Ectodermal cell (in vitro differentiated cells): ENCODE measurements around the gene PLSCR5. TPM values are rescaled to one million over a fixed set of nuclear protein-coding genes. Genes with fewer than 3 reads are reported as not detected.

Source experiments
- H3K27ac ChIP-seq: 2 replicates; pipeline ENCODE4 v1.7.0; 2013; ENCODE audit warnings: mild to moderate bottlenecking, low read depth, low read length; ENCODE audit not compliant: insufficient read depth, poor library complexity, severe bottlenecking
- H3K27me3 ChIP-seq: 2 replicates; pipeline ENCODE4 v1.7.0; 2013; ENCODE audit warnings: mild to moderate bottlenecking, low read length; ENCODE audit not compliant: insufficient read depth, control insufficient read depth, poor library complexity, severe bottlenecking
- H3K36me3 ChIP-seq: one replicate; pipeline ENCODE4 v1.7.0; 2013; ENCODE audit warnings: low read length; ENCODE audit not compliant: control insufficient read depth, insufficient read depth
- H3K4me1 ChIP-seq: one replicate; pipeline ENCODE4 v1.7.0; 2013; ENCODE audit warnings: low read length; ENCODE audit not compliant: control insufficient read depth, insufficient read depth
- H3K4me3 ChIP-seq: 2 replicates; pipeline ENCODE4 v1.7.0; 2013; ENCODE audit warnings: low read depth, low read length, control low read depth; ENCODE audit not compliant: insufficient read depth
- H3K9me3 ChIP-seq: 2 replicates; pipeline ENCODE4 v1.7.0; 2013; ENCODE audit warnings: mild to moderate bottlenecking, low read length, moderate library complexity; ENCODE audit not compliant: control insufficient read depth
- WGBS, 2 experiments: methylation state at CpG; one replicate each; pipeline ENCODE4 v1.1.7; 2013; ENCODE audit warnings: missing lambda C conversion rate in 2 of 2; 5-methylcytosine and 5-hydroxymethylcytosine counted together
- polyA plus RNA-seq, 4 experiments: library from polyadenylated mRNA; stranded (reverse); fragments of 50-300 nt; gene quantifications; one replicate each; pipeline ENCODE4 v1.2.3, GENCODE V29; 2013

The PLSCR5 gene, protein sequence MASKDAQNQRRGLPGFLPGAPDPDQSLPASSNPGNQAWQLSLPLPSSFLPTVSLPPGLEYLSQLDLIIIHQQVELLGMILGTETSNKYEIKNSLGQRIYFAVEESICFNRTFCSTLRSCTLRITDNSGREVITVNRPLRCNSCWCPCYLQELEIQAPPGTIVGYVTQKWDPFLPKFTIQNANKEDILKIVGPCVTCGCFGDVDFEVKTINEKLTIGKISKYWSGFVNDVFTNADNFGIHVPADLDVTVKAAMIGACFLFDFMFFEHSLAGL
- polyA plus RNA-seq (2013, experiment 1 of 4): not detected
- not detected for polyA plus RNA-seq (2013, experiment 2 of 4)
- polyA plus RNA-seq (2013, experiment 3 of 4): not detected
- polyA plus RNA-seq (2013, experiment 4 of 4): 0.24 TPM

DNA sequence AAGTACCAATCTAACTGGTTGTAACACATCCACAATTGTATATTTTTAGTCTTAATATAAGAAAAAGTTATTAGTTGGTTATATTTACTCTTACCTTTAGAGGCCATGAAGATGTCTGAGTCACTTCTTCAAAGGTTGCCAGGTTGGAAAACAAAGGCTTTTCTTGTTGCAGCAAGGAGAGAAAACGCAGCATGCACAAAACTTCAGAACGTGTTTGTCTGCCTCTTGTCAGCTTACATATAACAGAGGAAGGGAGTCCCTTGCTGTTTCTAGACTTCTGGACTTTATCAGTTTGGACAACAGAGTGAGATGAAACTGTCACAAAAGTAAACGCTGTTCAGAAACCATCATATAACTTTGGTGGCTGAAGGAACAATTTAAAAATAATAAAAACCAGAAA is at the start of gene PLSCR5:
Gene PLSCR5 (minus strand): TSS at position 241 of the 400 bp plus-strand sequence. CDS start 134 bp downstream, at position 107.
- H3K4me1 ChIP-seq: no peaks in the 10 kb centered on the region
- H3K36me3 ChIP-seq: no peaks in the 10 kb centered on the region
- no peak within 1 kb of the TSS for H3K27ac ChIP-seq
- no peaks in the 10 kb centered on the region for H3K9me3 ChIP-seq
- no peaks in the 10 kb centered on the region for H3K27me3 ChIP-seq
- 87 to 100% methylated on average over 2 to 3 of the region's 3 CpGs for WGBS, 2 experiments
- no peak within 1 kb of the TSS for H3K4me3 ChIP-seq

DNA sequence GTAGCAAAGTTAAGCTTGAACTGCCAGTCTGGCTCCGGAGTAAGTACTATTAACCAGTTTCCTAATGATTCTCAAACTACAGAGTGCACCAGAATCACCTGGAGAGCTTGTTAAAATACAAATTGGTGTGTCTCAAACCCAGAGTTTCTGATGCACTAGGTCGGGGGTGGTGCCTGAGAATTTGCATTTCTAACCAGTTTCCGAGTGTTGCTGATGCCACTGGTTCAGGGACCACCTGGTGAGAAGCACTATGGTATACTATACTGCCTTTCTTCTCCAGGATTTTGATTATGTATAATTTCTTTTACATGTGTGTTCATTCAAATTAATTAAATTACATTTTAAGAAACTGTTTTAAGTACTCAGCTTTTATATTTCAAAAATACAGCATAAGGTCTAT is 48.8 kb upstream of the PLSCR5 start:
- H3K4me3 ChIP-seq: no peak overlapping the region
- 47 to 61% methylated on average over 3 of the region's 3 CpGs for WGBS, 2 experiments
- no peaks in the 10 kb centered on the region for H3K9me3 ChIP-seq
- H3K36me3 ChIP-seq: no peaks in the 10 kb centered on the region
- no peaks in the 10 kb centered on the region for H3K27me3 ChIP-seq
- H3K4me1 ChIP-seq: no peaks in the 10 kb centered on the region
- no peak overlapping the region for H3K27ac ChIP-seq

- no peak overlapping the region for H3K27ac ChIP-seq
- no peaks in the 10 kb centered on the region for H3K27me3 ChIP-seq
- H3K4me1 ChIP-seq: no peaks in the 10 kb centered on the region
- H3K9me3 ChIP-seq: no peaks in the 10 kb centered on the region
- H3K4me3 ChIP-seq: no peak overlapping the region
- H3K36me3 ChIP-seq: no peaks in the 10 kb centered on the region
- 92 to 100% methylated on average over 2 of the region's 2 CpGs for WGBS, 2 experiments
Measured at GRCh38 chr3:146650691-146651442, 45.7 kb upstream of the PLSCR5 start.

DNA sequence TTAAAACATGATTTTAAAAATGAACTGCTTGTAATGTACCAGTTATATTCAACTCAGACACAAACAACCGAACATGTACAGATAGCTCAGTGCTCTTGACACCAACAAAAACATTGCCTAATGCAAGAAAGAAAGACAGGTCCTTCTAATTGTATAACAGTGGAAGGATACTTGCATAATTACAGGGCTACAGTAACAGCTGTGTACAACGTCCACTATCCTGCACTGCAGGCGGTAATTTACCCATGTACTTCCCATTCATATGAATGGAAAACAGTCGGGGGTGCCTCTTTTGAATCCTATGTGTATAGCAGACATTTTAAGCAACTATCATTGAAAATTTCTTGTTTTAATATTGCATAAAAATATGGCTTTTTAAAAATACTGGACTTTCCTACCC is 41.1 kb upstream of the PLSCR5 start:
- Histone ChIP-seq H3K9me3 (no peaks in the 10 kb centered on the region), H3K27me3 (no peaks in the 10 kb centered on the region), H3K4me3 (no peak overlapping the region), H3K27ac (no peak overlapping the region), H3K36me3 (no peaks in the 10 kb centered on the region), H3K4me1 (no peaks in the 10 kb centered on the region)
- WGBS, 2 experiments: 88 to 100% methylated on average over 2 to 3 of the region's 4 CpGs

DNA sequence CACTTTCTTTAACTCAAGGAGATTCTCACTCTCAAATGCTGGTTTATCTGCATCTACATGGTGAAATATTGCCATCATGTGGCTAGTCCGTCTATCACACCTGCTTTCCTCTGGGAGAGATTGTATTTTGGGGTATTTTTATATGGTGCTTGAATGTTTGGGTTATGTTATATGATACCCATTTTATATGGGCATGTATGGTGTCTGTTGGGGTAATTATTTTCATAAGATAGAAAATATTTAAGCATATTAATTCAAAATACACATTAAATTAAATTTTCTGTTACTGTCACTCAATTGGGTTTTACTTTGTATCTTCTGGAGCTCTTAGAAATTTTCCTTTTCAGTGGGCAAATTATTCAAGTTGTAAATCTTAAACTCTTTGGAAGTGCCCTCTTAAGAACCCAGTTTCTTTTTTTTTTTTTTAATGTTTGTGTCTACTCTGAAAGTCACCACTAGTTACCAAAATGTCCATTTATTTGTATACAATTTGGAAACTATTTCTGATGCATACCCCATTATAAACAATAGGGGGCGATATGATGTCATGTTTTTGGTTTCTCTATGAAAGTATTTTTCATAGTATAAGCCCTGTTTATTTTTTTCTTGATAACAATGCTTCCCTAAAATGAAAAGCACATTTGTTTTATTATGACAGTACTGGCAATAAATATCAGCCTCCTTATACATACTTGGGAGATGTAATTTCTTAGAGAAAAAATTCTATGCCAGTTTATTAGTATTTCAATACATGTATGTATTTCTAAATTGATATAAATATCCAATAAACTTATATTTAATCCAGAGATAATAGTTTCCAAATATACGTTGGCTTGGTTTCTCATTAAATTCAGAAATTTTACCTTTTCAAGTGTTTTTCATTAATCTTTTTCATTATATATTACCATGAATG is 36.1 kb upstream of the PLSCR5 start:
- Histone ChIP-seq H3K36me3 (no peaks in the 10 kb centered on the region), H3K9me3 (no peaks in the 10 kb centered on the region), H3K4me3 (no peak overlapping the region), H3K27ac (no peak overlapping the region), H3K27me3 (no peaks in the 10 kb centered on the region), H3K4me1 (no peaks in the 10 kb centered on the region)
- 0 to 23% methylated on average over 1 to 2 of the region's 3 CpGs for WGBS, 2 experiments

DNA sequence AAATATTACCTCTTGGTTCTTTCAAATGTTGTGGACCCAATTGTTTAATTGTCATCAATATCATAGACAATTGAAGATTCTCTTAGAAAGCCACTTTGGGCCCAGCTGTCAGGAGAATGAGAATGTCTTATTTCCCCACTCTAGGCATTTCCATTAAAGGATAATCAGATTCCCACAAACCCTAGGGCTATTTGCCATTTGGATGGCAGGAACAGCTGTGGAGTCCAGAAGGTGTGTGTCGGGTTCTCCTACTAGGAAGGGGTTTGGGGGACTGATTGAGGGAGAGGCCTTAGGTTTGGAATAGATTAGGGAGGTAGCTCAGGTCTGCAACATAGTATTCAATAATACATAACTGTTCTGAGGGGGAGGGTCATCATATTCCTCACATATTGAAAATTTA is 35.2 kb upstream of the PLSCR5 start:
- no peaks in the 10 kb centered on the region for H3K4me1 ChIP-seq
- WGBS, 2 experiments: 100% methylated on average over 1 of the region's 1 CpG

DNA sequence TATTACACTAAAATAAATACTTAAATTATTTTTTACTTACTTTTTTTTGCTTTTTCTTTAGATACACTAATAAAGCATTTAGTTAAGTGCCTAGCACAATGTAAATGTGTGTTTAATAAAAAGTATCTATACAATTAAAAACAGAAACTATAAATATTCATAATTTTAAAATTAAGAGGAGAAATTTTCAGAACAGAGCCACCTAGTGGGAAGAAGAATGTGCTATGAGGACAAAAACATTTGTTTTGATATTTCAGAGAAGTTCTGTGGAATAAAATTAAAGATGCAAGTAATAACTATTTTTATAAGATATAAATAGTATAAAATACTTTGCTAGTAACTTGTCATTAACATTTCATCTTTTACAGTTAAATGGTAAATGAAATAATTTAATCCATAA is 33.6 kb upstream of the PLSCR5 start:
- Histone ChIP-seq H3K9me3 (no peaks in the 10 kb centered on the region), H3K27me3 (no peaks in the 10 kb centered on the region), H3K36me3 (no peaks in the 10 kb centered on the region), H3K4me3 (no peak overlapping the region), H3K4me1 (no peaks in the 10 kb centered on the region), H3K27ac (no peak overlapping the region)

More for the DNA sequence above, 35.2 kb upstream of the PLSCR5 start:
- Histone ChIP-seq H3K36me3 (no peaks in the 10 kb centered on the region), H3K4me3 (no peak overlapping the region), H3K27ac (no peak overlapping the region), H3K27me3 (no peaks in the 10 kb centered on the region), H3K9me3 (no peaks in the 10 kb centered on the region)

DNA sequence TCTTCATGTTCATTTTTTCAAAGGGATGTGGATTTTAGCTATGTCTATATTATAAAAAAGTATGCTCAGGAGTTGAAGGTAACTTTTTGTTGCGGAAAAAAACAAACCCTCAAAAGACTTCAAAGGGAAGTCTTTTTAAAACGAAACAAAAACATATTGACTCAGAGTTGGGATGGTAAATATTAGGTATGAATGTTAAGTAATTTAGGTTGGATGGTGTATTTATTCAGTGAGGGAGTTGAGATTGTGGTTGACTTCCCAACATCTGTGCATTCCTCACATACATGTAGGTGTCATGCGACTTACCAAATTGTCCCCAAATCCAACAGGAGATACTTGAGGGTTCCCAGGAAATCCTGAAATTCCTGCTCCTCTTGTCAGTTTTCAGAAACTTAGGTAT is 32.7 kb upstream of the PLSCR5 start:
- H3K27me3 ChIP-seq: no peaks in the 10 kb centered on the region
- no peak overlapping the region for H3K27ac ChIP-seq
- 83 to 94% methylated on average over 3 of the region's 3 CpGs for WGBS, 2 experiments

GRCh38 chr3:146636881-146637280 is 31.7 kb upstream of the PLSCR5 start:
- Histone ChIP-seq H3K9me3 (no peaks in the 10 kb centered on the region), H3K27ac (no peak overlapping the region), H3K27me3 (no peaks in the 10 kb centered on the region), H3K4me3 (no peak overlapping the region), H3K36me3 (no peaks in the 10 kb centered on the region), H3K4me1 (no peaks in the 10 kb centered on the region)
- WGBS, 2 experiments: 83 to 97% methylated on average over 1 to 2 of the region's 2 CpGs

More for the DNA sequence above, 32.7 kb upstream of the PLSCR5 start:
- no peak overlapping the region for H3K4me3 ChIP-seq
- H3K4me1 ChIP-seq: no peaks in the 10 kb centered on the region
- H3K9me3 ChIP-seq: no peaks in the 10 kb centered on the region
- H3K36me3 ChIP-seq: no peaks in the 10 kb centered on the region

DNA sequence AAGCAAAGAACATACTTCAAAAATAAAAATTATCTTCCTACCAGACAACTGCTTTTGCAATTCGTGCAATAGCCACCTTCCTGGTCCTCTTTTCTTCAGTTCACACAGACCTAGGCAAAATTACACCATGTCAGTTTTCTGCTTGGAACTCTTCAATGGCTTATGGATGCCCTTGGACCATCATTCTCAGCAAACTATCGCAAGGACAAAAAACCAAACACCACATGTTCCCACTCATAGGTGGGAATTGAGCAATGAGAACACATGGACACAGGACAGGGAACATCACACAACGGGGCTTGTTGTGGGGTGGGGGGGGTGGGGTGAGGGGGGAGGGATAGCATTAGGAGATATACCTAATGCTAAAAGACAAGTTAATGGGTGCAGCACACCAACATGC is 29.2 kb upstream of the PLSCR5 start:
- 90 to 91% methylated on average over 1 of the region's 3 CpGs for WGBS, 2 experiments
- Histone ChIP-seq H3K36me3 (no peaks in the 10 kb centered on the region), H3K9me3 (no peaks in the 10 kb centered on the region), H3K27ac (no peak overlapping the region), H3K4me3 (no peak overlapping the region), H3K27me3 (no peaks in the 10 kb centered on the region), H3K4me1 (no peaks in the 10 kb centered on the region)
